ENCODE data around the gene ZNF560.
"Not testable (repeated sequence)": the region's sequence is repeated elsewhere in the genome, so short reads cannot be mapped to it uniquely, and the experiment has no call there.

Gene ZNF560

DNA sequence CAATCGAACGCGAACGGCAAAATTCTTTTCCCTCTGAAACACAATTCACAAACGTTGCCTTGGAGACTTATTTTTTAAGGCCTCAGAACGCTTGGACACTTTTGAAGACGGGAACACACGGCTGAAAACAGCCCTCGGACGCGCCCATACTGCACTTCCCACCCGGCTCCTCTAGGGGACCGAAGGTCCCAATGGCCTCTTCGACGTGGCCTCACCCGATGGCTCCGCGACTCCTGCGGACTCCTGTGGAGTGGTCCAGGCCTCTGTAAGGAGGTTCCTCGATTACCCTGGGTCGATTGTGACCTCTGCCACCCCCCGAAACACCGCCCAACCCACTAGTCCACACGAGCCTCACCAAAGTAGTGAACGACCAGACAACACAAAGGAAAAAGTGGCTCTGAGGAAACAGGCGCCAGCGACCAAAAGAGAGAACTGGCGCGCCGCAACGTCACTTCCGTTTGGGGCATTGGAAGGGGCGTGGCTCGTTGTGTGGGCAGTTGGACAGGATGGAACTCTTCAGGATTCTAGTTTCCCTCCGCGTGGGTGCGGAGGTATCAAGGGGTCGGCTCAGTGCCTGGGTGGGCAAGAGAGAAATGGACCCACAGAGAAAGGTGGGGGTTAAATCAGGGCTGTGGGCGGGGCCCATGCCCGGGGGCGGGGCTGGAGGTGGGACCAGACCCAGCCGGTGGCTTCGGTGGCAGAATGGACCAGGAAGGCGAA lies at the start of gene ZNF560:
Gene ZNF560 (minus strand): TSS at position 434 of the 720 bp plus-strand sequence. CDS start 23,303 bp downstream, outside the sequence.
- in situ Hi-C loops (cut with HindIII; ENCODE audit: low pct_ligation_motif_present, low pct_unique_long_range_greater_than_20kb, low sequenced_read_pairs) = no loop called here

GRCh38 chr19:9547870-9548269 lies 49.5 kb upstream of the ZNF560 start:
- no peak for DNase-seq
- in situ Hi-C loops (cut with HindIII; ENCODE audit: low pct_ligation_motif_present, low pct_unique_long_range_greater_than_20kb, low sequenced_read_pairs) = no loop called here

More for the DNA sequence above, at the start of gene ZNF560:
- DNase-seq = no peak

GRCh38 chr19:9541281-9541680 lies 42.9 kb upstream of the ZNF560 start:
- in situ Hi-C loops (cut with HindIII; ENCODE audit: low pct_ligation_motif_present, low pct_unique_long_range_greater_than_20kb, low sequenced_read_pairs); DNase-seq: not testable (repeated sequence)

DNA sequence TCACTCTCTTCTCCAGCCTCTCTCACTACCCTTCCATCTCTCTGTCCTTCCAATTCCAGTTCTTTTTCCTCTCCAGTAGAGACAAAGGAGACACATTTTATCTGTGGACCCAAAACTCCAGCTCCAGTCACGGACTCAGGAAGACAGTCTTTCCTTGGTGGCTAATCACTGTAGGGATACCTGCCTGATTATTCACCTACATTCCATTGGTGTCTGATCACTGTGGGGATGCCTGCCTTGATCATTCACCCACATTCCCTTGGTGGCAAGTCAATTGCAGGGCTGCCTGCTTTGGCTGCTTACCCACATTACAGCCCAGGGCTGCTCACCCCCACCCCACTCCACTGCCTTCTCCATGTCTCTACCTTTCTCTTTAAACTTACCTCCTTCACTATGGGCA lies 41.5 kb upstream of the ZNF560 start:
- DNase-seq; in situ Hi-C loops (cut with HindIII; ENCODE audit: low pct_ligation_motif_present, low pct_unique_long_range_greater_than_20kb, low sequenced_read_pairs): not testable (repeated sequence)

DNA sequence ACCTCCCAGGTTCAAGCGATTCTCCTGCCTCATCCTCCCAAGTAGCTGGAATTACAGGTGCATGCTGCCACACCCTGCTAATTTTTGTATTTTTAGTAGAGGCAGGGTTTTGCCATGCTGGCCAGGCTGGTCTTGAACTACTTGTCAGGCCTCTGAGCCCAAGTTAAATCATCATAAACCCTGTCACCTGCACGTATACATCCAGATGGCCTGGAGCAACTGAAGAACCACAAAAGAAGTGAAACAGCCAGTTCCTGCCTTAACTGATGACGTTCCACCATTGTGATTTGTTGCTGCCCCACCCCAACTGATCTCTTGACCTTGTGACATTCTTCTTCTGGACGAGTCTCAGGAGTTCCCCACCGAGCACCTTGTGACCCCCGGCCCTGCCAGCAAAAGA lies 40.8 kb upstream of the ZNF560 start:
- DNase-seq; in situ Hi-C loops (cut with HindIII; ENCODE audit: low pct_ligation_motif_present, low pct_unique_long_range_greater_than_20kb, low sequenced_read_pairs): not testable (repeated sequence)

DNA sequence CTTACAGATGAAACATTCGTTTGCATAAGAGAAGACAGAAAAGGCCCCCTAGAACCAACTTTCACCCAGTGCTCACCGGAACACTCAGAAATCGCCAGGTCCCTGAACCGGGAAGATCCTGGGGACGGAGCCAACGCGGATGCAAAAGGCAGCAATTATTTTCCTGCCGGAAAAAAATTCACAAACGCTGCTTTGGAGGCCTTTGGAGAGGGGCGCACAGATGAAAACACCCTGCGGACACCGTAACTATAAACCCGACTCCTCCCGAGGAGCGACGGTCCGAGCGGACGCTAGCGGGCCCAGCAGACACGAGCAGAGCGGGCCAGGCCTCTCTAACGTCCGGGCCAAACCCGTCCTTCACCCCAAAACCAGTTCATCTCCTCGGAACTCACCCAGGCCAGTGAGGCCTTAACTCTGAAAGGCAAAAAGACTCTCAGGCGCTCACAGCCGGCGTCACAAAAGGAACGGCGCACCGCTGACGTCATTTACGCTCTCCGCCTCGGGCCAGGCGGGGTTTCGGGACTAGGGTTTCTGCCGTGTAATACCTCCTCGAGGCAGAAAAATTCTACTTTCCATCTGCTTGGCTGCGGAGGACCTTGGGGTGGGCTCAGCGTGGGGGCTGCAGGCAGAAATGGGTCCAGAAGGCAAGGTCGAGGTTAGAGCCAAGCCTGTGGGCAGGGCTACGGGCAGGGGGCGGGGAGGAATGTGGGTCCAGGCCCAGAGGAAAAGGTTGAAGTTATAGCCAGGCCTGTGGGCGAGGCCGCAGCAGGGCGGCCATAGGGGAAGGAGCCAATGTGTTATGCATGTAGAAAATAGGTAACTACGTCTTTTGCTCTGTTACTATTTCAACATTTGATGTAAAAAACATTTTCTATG lies 40.0 kb upstream of the ZNF560 start, which contains the start of gene ZNF426:
Gene ZNF426 (minus strand): TSS at position 463 of the 876 bp plus-strand sequence. CDS start 2,413 bp downstream, outside the sequence.
- in situ Hi-C loops (cut with HindIII; ENCODE audit: low pct_ligation_motif_present, low pct_unique_long_range_greater_than_20kb, low sequenced_read_pairs) = no loop called here
- DNase-seq = no peak

DNA sequence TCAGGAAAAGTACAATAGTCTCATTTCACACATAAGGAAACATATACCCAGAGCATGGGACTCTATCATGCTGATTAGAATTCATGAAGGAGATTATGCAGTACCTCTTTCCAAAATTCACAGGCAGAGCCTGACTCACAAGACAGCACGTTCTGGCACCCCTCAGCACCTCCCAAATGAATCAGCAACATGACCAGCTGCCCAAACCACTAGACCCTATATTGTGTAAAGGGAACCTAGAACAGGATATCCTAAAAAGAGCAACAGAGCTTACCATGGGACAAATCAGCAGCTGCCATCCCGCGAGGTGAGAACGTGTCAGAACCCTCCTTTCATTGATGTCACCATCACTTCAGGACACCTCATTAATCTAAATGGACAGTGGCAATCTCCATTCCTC lies 37.5 kb upstream of the ZNF560 start:
- in situ Hi-C loops (cut with HindIII; ENCODE audit: low pct_ligation_motif_present, low pct_unique_long_range_greater_than_20kb, low sequenced_read_pairs) = no loop called here

GRCh38 chr19:9531933-9532332 lies 33.5 kb upstream of the ZNF560 start:
- in situ Hi-C loops (cut with HindIII; ENCODE audit: low pct_ligation_motif_present, low pct_unique_long_range_greater_than_20kb, low sequenced_read_pairs) = no loop called here
- DNase-seq = no peak

More for the DNA sequence above, 37.5 kb upstream of the ZNF560 start:
- DNase-seq = no peak

DNA sequence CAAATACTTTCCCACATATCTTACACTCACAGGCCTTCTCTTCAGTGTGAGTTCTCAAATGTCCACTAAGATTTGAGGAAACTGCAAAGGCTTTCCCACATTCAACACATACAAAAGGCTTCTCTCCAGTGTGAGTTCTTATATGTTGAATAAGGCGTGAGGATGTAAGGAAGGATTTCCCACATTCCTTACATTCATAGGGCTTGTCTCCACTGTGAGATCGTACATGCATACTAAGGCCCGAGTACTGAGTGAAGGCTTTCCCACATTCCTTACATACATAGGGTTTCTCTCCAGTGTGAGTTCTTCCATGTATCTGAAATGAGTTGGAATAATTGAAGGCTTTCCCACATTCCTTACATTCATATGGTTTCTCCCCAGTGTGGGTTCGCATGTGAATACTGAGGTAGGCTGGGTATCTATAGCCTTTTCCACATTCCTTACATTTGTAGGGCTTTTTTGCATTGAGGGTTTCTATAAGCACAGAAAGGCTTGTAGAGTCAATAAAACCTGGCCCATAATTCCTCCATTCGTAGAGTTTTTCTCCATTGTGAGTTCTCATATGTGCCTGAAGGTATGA lies 30.4 kb upstream of the ZNF560 start:
- DNase-seq = no peak
- in situ Hi-C loops (cut with HindIII; ENCODE audit: low pct_ligation_motif_present, low pct_unique_long_range_greater_than_20kb, low sequenced_read_pairs) = no loop called here

- DNase-seq = no peak
- in situ Hi-C loops (cut with HindIII; ENCODE audit: low pct_ligation_motif_present, low pct_unique_long_range_greater_than_20kb, low sequenced_read_pairs) = no loop called here
Measured at GRCh38 chr19:9523885-9524474, 25.6 kb upstream of the ZNF560 start.

DNA sequence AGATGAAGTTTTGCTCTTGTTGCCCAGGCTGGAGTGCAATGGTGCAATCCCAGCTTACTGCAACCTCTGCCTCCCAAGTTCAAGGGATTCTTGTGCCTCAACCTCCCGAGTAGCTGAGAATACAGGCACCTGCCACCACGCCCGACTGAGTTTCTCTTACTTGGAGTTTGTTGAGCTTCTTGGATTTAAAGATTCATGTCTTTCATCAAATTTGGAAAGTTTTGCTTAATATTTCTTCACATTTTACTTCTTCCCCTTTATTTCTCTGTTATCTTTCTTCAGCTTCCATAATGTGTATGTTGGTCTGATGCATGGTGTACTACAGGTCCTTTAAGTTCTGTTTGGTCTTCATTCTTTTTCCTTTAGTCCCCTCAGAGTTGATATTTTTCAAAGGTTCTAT lies 8.9 kb upstream of the ZNF560 start:
- in situ Hi-C loops (cut with HindIII; ENCODE audit: low pct_ligation_motif_present, low pct_unique_long_range_greater_than_20kb, low sequenced_read_pairs) = no loop called here
- no peak for DNase-seq

- in situ Hi-C loops (cut with HindIII; ENCODE audit: low pct_ligation_motif_present, low pct_unique_long_range_greater_than_20kb, low sequenced_read_pairs) = no loop called here
- DNase-seq = no peak
Measured at GRCh38 chr19:9500796-9501195, 2.4 kb upstream of the ZNF560 start.

GRCh38 chr19:9494096-9494495 lies 4.3 kb downstream of the ZNF560 start:
- in situ Hi-C loops (cut with HindIII; ENCODE audit: low pct_ligation_motif_present, low pct_unique_long_range_greater_than_20kb, low sequenced_read_pairs) = no loop called here
- no peak for DNase-seq

DNA sequence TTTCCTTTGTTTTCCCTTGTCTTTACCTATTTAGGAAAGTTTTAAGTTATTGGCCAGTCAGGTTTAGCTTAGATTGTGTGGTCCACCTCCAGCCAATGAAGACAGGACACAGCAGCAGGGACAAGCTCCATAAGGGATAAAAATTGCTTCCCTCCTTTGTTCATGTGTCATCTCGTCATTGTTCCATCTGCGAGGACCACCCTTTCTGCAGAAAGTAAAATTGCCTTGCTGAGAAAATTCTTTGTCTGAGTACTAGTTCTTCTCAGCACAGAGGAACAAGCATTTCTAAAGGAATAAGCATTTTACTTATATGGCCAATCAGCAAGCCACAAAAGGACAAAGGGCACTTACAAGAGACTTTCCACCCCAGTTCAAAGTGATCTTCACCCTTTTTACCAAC lies 11.4 kb downstream of the ZNF560 start:
- in situ Hi-C loops (cut with HindIII; ENCODE audit: low pct_ligation_motif_present, low pct_unique_long_range_greater_than_20kb, low sequenced_read_pairs) = no loop called here
- no peak for DNase-seq

- in situ Hi-C loops (cut with HindIII; ENCODE audit: low pct_ligation_motif_present, low pct_unique_long_range_greater_than_20kb, low sequenced_read_pairs) = no loop called here
- DNase-seq = no peak
Measured at GRCh38 chr19:9485140-9485539, 13.3 kb downstream of the ZNF560 start.

- no peak for DNase-seq
- in situ Hi-C loops (cut with HindIII; ENCODE audit: low pct_ligation_motif_present, low pct_unique_long_range_greater_than_20kb, low sequenced_read_pairs) = no loop called here
Measured at GRCh38 chr19:9474975-9475374, 23.4 kb downstream of the ZNF560 start.

DNA sequence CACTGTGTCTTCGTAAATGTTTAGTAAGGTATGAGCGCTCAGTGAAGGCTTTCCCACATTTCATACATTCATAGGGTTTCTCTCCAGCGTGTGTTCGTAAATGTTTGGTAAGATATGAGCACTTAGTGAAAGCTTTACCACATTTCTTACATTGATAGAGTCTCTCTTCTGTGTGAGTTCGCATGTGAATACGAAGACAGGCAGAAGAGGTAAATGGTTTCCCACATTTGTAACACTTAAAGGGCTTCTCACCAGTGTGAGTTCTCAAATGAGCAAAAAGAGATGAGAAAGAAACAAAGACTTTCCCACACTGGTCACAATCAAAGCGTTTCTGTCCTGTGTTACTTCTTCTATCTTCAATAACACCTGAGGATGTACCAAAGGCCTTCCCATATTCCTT lies 31.3 kb downstream of the ZNF560 start:
- no peak for DNase-seq
- in situ Hi-C loops (cut with HindIII; ENCODE audit: low pct_ligation_motif_present, low pct_unique_long_range_greater_than_20kb, low sequenced_read_pairs) = no loop called here

DNA sequence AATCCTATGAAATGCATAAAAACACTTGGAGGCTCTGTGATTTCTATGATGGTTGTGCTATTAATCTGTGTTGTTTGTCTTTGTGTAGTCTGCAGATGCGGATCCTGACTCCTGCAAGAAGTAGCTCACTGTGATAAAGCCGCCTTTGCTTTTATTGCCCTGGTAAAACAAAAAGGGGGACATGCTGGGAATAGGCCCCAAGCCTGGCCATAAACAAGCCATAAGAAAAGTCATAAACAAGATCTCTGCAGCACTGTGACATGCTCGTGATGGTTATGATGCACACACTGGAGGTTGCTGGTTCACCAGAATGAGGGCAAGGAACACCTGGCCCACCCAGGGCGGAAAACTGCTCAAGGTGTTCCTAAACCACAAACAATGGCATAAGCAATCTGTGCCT lies 36.5 kb downstream of the ZNF560 start:
- in situ Hi-C loops (cut with HindIII; ENCODE audit: low pct_ligation_motif_present, low pct_unique_long_range_greater_than_20kb, low sequenced_read_pairs) = no loop called here

More for the DNA sequence above, 36.5 kb downstream of the ZNF560 start:
- no peak for DNase-seq
